Hepatocyte (in vitro differentiated cells): ENCODE results near the gene HSPB6.

Source experiments
- EZH2phosphoT487 ChIP-seq: fragments of 200-600 bp; sonication (generic); IDR thresholded peaks from one replicate; pipeline ENCODE4 v1.6.1; 2018; ENCODE audit warnings: antibody characterized with exemption, mild to moderate bottlenecking, low read depth, moderate library complexity; ENCODE audit not compliant: unreplicated experiment, severe bottlenecking
- TF ChIP-seq, protein P1 (sequence below): fragments of 200-600 bp; sonication (generic); IDR thresholded peaks from 2 replicates; pipeline ENCODE4 v1.5.1; 2016; ENCODE audit warnings: antibody characterized with exemption, mild to moderate bottlenecking; ENCODE audit not compliant: poor library complexity

DNA sequence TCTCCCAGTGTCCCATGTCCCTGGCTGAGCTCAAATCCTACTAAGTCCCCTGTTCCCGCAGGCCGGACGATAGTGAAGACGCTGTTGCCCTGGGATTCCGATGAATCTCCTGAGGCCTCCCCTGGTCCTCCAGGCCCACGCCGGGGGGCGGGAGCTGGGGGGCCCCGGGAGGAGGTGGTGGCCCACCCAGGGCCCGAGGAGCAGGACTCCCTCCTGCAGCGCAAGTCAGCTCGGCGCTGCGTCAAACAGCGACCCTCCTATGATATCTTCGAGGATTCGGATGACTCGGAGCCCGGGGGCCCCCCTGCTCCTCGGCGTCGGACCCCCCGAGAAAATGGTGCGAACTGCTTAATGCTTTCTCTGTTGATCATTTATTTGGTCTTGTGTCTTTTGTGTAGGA, 33.2 kb downstream of the HSPB6 start:
- TF ChIP-seq, protein P1, sequence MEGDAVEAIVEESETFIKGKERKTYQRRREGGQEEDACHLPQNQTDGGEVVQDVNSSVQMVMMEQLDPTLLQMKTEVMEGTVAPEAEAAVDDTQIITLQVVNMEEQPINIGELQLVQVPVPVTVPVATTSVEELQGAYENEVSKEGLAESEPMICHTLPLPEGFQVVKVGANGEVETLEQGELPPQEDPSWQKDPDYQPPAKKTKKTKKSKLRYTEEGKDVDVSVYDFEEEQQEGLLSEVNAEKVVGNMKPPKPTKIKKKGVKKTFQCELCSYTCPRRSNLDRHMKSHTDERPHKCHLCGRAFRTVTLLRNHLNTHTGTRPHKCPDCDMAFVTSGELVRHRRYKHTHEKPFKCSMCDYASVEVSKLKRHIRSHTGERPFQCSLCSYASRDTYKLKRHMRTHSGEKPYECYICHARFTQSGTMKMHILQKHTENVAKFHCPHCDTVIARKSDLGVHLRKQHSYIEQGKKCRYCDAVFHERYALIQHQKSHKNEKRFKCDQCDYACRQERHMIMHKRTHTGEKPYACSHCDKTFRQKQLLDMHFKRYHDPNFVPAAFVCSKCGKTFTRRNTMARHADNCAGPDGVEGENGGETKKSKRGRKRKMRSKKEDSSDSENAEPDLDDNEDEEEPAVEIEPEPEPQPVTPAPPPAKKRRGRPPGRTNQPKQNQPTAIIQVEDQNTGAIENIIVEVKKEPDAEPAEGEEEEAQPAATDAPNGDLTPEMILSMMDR, result no peak
- TF ChIP-seq EZH2phosphoT487, result no peak
